Measurements from ENCODE around the gene PICALM. TPM values are rescaled to one million over a fixed set of nuclear protein-coding genes. Genes with fewer than 3 reads are reported as not detected.

PICALM gene
- total RNA-seq, 1 donor, result 313 TPM

DNA sequence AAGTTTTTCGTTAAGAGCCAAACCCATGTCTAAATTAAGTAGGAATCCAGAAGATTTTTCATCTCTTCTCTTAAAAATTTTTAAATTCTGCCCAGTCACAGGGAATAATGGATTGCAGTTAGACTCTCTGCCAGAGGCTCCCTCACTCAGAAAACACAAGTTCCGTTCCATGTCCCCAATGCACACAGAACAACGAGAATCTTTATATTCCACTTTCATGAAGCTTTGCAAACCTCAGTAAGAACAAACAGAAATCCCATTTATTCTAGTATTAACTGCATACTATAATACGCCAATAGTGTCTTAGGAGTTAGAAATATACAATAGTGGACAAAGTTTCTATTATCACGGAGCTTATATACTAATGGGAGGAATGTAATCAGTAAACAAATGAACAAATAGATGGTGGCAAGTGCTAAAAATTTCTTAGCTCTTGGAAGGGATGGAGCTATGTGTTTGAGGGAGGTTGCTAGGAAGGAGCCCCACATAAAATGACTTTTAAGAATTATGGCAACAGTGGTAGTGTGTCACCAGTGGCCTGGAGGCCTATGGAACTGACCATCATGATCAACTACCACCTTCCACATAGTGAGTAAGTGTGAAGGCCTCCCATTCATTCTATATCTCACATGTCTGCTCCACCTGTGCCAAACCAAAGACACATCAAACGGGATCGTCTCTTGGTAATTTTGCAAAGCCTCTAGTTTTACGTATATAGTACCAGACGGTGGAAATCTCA lies 24.9 kb downstream of the PICALM start:
- Histone ChIP-seq H2AFZ (ENCODE audit: low read length) (no peak overlapping the region), H3K9me3 (ENCODE audit: low read depth, low read length) (no peaks in the 10 kb centered on the region), H3K4me3 (ENCODE audit: insufficient read depth, low read length) (no peak overlapping the region), H4K20me1 (ENCODE audit: insufficient read depth, low read length) (peaks cover 63% of the 10 kb centered on the region), H3K4me2 (ENCODE audit: insufficient read depth, low read length) (peak overlapping the region; percentile 23), H3K79me2 (ENCODE audit: insufficient read depth, low read length) (peaks cover 99% of the 10 kb centered on the region), H3K4me1 (ENCODE audit: insufficient read depth, low read length) (peaks cover 64% of the 10 kb centered on the region), H3K27ac (ENCODE audit: low read depth, low read length) (peak overlapping the region; percentile 54), H3K27me3 (ENCODE audit: insufficient read depth, low read length) (no peaks in the 10 kb centered on the region), H3K36me3 (ENCODE audit: insufficient read depth, low read length) (no peaks in the 10 kb centered on the region)
- no peak for DNase-seq (ENCODE audit: insufficient read length, low spot score, missing footprints)
- TF ChIP-seq, protein P1, sequence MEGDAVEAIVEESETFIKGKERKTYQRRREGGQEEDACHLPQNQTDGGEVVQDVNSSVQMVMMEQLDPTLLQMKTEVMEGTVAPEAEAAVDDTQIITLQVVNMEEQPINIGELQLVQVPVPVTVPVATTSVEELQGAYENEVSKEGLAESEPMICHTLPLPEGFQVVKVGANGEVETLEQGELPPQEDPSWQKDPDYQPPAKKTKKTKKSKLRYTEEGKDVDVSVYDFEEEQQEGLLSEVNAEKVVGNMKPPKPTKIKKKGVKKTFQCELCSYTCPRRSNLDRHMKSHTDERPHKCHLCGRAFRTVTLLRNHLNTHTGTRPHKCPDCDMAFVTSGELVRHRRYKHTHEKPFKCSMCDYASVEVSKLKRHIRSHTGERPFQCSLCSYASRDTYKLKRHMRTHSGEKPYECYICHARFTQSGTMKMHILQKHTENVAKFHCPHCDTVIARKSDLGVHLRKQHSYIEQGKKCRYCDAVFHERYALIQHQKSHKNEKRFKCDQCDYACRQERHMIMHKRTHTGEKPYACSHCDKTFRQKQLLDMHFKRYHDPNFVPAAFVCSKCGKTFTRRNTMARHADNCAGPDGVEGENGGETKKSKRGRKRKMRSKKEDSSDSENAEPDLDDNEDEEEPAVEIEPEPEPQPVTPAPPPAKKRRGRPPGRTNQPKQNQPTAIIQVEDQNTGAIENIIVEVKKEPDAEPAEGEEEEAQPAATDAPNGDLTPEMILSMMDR (IDR thresholded peaks at IDR 0.05; ENCODE audit: extremely low read depth, low read depth, low read length), result no peak

DNA sequence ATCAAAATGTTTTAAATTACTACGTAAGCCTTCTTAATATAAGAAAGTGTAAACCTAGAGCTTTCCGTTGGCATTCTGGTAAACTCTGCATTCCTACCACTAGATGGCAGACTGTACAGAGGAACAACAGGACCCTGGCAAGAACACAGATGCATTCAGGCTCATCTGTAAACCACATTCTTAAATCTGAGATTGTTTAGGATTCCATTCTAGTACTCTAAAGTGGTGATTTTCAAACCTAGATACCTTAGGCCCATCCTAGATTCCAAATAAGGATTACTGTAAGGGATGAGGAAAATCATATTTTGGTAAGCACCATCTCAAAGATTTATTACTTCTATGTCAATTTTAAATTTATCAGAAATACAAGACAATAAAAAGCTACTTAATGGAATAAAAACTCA lies 26.9 kb downstream of the PICALM start:
- Histone ChIP-seq H3K27ac (ENCODE audit: low read depth, low read length) (peak overlapping the region; percentile 69), H3K4me2 (ENCODE audit: insufficient read depth, low read length) (peak overlapping the region; percentile 80), H3K36me3 (ENCODE audit: insufficient read depth, low read length) (no peaks in the 10 kb centered on the region), H3K79me2 (ENCODE audit: insufficient read depth, low read length) (peaks cover 96% of the 10 kb centered on the region), H3K4me1 (ENCODE audit: insufficient read depth, low read length) (peaks cover 50% of the 10 kb centered on the region), H2AFZ (ENCODE audit: low read length) (no peak overlapping the region), H3K9me3 (ENCODE audit: low read depth, low read length) (no peaks in the 10 kb centered on the region), H3K27me3 (ENCODE audit: insufficient read depth, low read length) (no peaks in the 10 kb centered on the region), H3K4me3 (ENCODE audit: insufficient read depth, low read length) (peak overlapping the region; percentile 44), H4K20me1 (ENCODE audit: insufficient read depth, low read length) (peaks cover 47% of the 10 kb centered on the region)
- peak; percentile 23 for DNase-seq (ENCODE audit: insufficient read length, low spot score, missing footprints)
- TF ChIP-seq, protein P1 (IDR thresholded peaks at IDR 0.05; ENCODE audit: extremely low read depth, low read depth, low read length), result peak; percentile 87

DNA sequence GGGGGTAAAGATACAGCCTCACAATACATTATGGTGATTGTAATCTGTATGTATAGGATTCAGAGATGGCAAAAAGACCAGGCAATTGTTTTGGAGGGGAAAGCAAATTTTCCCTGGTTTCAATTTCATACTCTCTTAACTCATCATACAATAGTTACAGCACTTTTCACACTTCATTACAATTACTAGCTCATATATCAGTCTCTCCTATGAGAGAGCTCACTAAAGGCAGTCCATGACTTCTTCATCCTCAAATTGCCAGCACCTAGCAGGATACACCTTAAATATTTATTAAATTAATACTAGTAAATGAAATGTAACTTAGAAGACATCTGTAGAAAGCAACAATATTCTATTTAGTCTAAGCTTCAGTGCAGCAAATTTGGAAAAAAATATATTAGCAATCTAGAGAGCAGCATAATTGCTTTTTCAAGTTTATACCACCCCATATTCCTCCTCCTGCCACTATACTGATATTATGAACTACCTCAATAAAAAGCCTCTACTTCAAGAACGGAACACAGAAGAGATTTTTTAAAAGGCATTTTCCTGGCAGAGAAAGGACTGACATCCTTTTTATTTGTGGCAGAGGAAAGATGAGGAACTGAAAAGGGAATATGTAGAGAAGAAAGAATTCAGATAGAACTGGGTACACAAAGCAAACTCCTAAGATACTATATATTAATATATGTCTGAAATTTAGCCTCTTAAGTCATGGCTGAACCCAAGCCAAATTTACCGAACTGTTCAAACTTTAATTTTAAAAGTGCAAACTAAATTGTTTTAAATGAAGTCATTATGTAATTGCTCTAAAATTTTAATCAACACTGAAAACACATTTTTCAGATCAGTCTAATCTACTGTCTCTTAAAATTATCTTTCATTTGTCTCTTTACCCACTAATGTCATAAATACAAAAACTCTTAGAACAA lies 27.7 kb downstream of the PICALM start:
- H3K9me3 ChIP-seq (ENCODE audit: low read depth, low read length), result no peaks in the 10 kb centered on the region
- peak overlapping the region; percentile 80 for H3K4me2 ChIP-seq (ENCODE audit: insufficient read depth, low read length)
- H3K27ac ChIP-seq (ENCODE audit: low read depth, low read length), result peak overlapping the region; percentile 69
- no peak overlapping the region for H2AFZ ChIP-seq (ENCODE audit: low read length)
- H3K27me3 ChIP-seq (ENCODE audit: insufficient read depth, low read length), result no peaks in the 10 kb centered on the region
- peak overlapping the region; percentile 44 for H3K4me3 ChIP-seq (ENCODE audit: insufficient read depth, low read length)
- peaks cover 42% of the 10 kb centered on the region for H3K4me1 ChIP-seq (ENCODE audit: insufficient read depth, low read length)
- peak; percentile 47 for DNase-seq (ENCODE audit: insufficient read length, low spot score, missing footprints)
- no peaks in the 10 kb centered on the region for H3K36me3 ChIP-seq (ENCODE audit: insufficient read depth, low read length)
- TF ChIP-seq, protein P1 (IDR thresholded peaks at IDR 0.05; ENCODE audit: extremely low read depth, low read depth, low read length), result no peak
- H4K20me1 ChIP-seq (ENCODE audit: insufficient read depth, low read length), result peaks cover 45% of the 10 kb centered on the region
- peaks cover 96% of the 10 kb centered on the region for H3K79me2 ChIP-seq (ENCODE audit: insufficient read depth, low read length)

DNA sequence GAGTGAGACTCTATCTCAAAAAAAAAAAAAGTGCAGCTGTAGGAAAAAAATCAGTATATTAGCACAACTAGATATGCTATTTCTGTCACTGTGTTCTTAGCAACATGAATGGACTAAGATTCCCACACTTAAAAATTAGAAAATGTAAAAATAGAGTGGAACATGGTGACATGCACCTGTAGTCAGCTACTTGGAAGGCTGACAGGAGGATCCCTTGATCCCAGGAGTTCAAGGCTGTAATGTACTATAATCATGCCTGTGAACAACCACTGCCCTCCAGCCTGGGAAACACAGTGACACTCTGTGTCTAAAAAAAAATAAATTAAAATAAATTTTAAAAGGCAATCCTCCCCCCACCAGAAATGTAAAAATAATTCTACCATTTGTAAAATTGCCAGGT lies 29.8 kb downstream of the PICALM start:
- peaks cover 37% of the 10 kb centered on the region for H3K4me1 ChIP-seq (ENCODE audit: insufficient read depth, low read length)
- DNase-seq (ENCODE audit: insufficient read length, low spot score, missing footprints), result no peak
- H2AFZ ChIP-seq (ENCODE audit: low read length), result no peak overlapping the region
- no peaks in the 10 kb centered on the region for H3K9me3 ChIP-seq (ENCODE audit: low read depth, low read length)
- peaks cover 96% of the 10 kb centered on the region for H3K79me2 ChIP-seq (ENCODE audit: insufficient read depth, low read length)
- no peak overlapping the region for H3K4me3 ChIP-seq (ENCODE audit: insufficient read depth, low read length)
- no peak overlapping the region for H3K4me2 ChIP-seq (ENCODE audit: insufficient read depth, low read length)
- TF ChIP-seq, protein P1 (IDR thresholded peaks at IDR 0.05; ENCODE audit: extremely low read depth, low read depth, low read length), result no peak
- no peak overlapping the region for H3K27ac ChIP-seq (ENCODE audit: low read depth, low read length)
- H4K20me1 ChIP-seq (ENCODE audit: insufficient read depth, low read length), result peaks cover 37% of the 10 kb centered on the region
- no peaks in the 10 kb centered on the region for H3K36me3 ChIP-seq (ENCODE audit: insufficient read depth, low read length)
- H3K27me3 ChIP-seq (ENCODE audit: insufficient read depth, low read length), result no peaks in the 10 kb centered on the region

Measured in osteoblast (primary cell).